Activated CD8-positive, alpha-beta memory T cell treated with anti-CD3 and anti-CD28 coated beads, Interleukin-2, amount 50 U/mL, for 1 hour (primary cell): ENCODE results near the gene DNAJB8.

Experiments
- DNase-seq: peaks from one replicate; pipeline ENCODE4 v3.0.0-alpha.2; 2020; ENCODE audit errors: extremely low read depth

DNAJB8 gene

GRCh38 chr3:128466840-128467541 lies at the start of gene DNAJB8:
Gene DNAJB8, minus strand, starts transcription at chr3:128466890. Its CDS starts 3,645 bp downstream, at chr3:128463245.
- DNase-seq = no peak

GRCh38 chr3:128515967-128516366 lies 49.3 kb upstream of the DNAJB8 start:
- no peak for DNase-seq

GRCh38 chr3:128508852-128509251 lies 42.2 kb upstream of the DNAJB8 start:
- DNase-seq = no peak

GRCh38 chr3:128506754-128507153 lies 40.1 kb upstream of the DNAJB8 start:
- no peak for DNase-seq

- no peak for DNase-seq
Observed at GRCh38 chr3:128505771-128506170, 39.1 kb upstream of the DNAJB8 start.

- no peak for DNase-seq
Observed at GRCh38 chr3:128504963-128505730, 38.5 kb upstream of the DNAJB8 start.

GRCh38 chr3:128504533-128504915 lies 37.8 kb upstream of the DNAJB8 start:
- no peak for DNase-seq

- no peak for DNase-seq
Observed at GRCh38 chr3:128503751-128504532, 37.3 kb upstream of the DNAJB8 start.

- DNase-seq = no peak
Observed at GRCh38 chr3:128503164-128503651, 36.5 kb upstream of the DNAJB8 start.

- DNase-seq = no peak
Observed at GRCh38 chr3:128502712-128503111, 36.0 kb upstream of the DNAJB8 start.

- DNase-seq = no peak
Observed at GRCh38 chr3:128501431-128501830, 34.7 kb upstream of the DNAJB8 start.

GRCh38 chr3:128500556-128500955 lies 33.9 kb upstream of the DNAJB8 start:
- no peak for DNase-seq

- DNase-seq = no peak
Observed at GRCh38 chr3:128499724-128500275, 33.1 kb upstream of the DNAJB8 start.

- no peak for DNase-seq
Observed at GRCh38 chr3:128498901-128499530, 32.3 kb upstream of the DNAJB8 start.

- DNase-seq = no peak
Observed at GRCh38 chr3:128498127-128498626, 31.5 kb upstream of the DNAJB8 start.

GRCh38 chr3:128497305-128498126 lies 30.8 kb upstream of the DNAJB8 start:
- no peak for DNase-seq

- no peak for DNase-seq
Observed at GRCh38 chr3:128496602-128497304, 30.1 kb upstream of the DNAJB8 start.

GRCh38 chr3:128496019-128496601 lies 29.4 kb upstream of the DNAJB8 start:
- DNase-seq = no peak

GRCh38 chr3:128495435-128495970 lies 28.8 kb upstream of the DNAJB8 start:
- no peak for DNase-seq
